ENCODE measurements around the gene NOL7.

DNA sequence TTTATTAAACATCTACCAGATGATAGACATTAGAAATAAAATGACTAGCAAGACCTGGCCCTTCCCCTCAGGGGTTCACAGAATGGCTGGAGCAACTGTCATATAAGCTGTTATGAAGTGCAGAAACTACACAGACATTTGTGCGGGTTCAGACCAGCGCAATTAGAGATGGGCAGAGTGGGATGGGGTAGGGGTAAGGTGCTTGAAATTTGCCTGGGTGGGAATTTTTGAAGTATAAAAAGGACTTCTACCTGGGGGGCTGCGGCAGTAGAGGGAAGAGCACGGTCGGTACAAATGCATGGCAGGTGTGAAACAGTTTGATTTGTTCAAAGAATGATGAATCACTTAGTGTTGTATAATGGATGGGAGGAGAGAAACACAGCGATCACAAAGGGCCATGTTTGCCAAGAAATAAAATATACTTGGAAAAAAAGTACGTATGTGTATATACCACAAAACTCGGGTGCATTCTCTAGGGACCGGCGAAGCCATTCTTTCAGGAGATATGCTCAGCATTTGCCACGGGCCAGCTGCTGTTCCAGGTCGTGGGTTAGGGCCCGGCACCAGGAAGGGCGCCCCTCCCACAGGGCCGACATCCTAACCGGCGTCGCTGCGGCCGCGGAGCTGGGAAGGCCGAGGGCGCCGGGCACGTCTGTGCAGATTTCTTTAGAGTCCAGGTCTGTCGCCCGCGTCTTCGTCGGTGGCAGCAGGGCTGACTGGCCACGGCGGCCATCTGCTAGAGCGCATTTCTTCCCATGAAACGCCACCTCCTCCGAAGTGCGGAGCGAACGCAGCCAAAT is 809 bp upstream of the NOL7 start:
- TF ChIP-seq, protein P1, sequence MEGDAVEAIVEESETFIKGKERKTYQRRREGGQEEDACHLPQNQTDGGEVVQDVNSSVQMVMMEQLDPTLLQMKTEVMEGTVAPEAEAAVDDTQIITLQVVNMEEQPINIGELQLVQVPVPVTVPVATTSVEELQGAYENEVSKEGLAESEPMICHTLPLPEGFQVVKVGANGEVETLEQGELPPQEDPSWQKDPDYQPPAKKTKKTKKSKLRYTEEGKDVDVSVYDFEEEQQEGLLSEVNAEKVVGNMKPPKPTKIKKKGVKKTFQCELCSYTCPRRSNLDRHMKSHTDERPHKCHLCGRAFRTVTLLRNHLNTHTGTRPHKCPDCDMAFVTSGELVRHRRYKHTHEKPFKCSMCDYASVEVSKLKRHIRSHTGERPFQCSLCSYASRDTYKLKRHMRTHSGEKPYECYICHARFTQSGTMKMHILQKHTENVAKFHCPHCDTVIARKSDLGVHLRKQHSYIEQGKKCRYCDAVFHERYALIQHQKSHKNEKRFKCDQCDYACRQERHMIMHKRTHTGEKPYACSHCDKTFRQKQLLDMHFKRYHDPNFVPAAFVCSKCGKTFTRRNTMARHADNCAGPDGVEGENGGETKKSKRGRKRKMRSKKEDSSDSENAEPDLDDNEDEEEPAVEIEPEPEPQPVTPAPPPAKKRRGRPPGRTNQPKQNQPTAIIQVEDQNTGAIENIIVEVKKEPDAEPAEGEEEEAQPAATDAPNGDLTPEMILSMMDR (IDR thresholded peaks at IDR 0.05 in 4 of 5, conservative IDR thresholded peaks at IDR 0.05 in 1 of 5), result no peak
- no peak for TF ChIP-seq POLR2A (IDR thresholded peaks at IDR 0.05)

Measured in gastrocnemius medialis (tissue), 4 donors.